ENCODE results near the gene BCAS4.
A peak's percentile ranks its signal among the peaks of the same experiment; 100 is the strongest.

BCAS4 gene, protein sequence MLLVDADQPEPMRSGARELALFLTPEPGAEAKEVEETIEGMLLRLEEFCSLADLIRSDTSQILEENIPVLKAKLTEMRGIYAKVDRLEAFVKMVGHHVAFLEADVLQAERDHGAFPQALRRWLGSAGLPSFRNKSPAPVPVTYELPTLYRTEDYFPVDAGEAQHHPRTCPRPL

DNA sequence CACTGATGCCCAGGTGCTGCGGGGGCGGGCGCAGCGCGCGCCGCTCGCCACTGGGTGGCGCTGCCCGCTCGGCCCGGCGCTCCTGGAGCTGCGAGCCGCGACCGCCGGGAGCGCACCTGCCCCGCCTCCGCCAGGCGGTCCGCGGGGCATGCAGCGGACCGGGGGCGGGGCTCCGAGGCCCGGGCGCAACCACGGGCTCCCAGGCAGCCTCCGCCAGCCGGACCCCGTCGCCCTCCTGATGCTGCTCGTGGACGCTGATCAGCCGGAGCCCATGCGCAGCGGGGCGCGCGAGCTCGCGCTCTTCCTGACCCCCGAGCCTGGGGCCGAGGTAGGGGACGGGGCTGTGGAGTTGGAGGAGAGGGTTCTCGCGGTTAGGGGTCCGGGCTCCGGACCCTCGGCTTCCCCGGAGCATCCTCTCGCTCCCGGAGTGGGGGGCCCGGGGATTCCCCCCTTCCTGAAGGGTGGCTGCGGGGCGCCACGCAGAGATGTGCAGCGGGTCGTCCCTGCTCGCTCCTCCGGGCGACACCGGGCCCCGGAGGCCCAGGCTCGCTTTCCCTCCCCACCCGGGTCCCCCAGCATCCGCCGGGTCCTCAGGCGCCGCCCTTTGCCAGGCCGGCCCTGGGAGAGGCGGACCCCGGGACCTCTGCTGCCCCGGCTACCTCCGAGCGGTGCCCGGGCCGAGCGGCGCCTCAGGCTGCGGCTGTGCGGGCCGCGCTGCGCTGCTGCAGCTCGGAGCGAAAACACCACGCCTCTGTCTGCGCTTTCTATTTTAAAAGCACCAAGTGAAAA, at the start of gene BCAS4:
Gene BCAS4, plus strand, starts transcription at position 216 of the 789 bp plus-strand sequence. Its CDS starts 23 bp downstream, at position 239.
- peak within 1 kb of the TSS; percentile 69 for H2AFZ ChIP-seq (ENCODE audit: low read depth, low read length)
- H3K4me3 ChIP-seq (ENCODE audit: low read depth in 1 of 2, low read length in 2 of 2), result peak within 1 kb of the TSS in 1 of 2 experiments; percentile 54; a peak in 2 of 4 replicates
- H4K20me1 ChIP-seq (ENCODE audit: insufficient read depth, low read length), result peaks cover 5% of the 10 kb centered on the region; the same call in 1 of the 2 replicates
- H3K4me2 ChIP-seq (ENCODE audit: insufficient read depth, low read length), result peak within 1 kb of the TSS; percentile 86
- H3K79me2 ChIP-seq (ENCODE audit: insufficient read depth, low read length), result no peaks in the 10 kb centered on the region
- peaks cover 10% of the 10 kb centered on the region for H3K4me1 ChIP-seq (ENCODE audit: insufficient read depth, low read length)
- DNase-seq (peak; percentile 70), ATAC-seq (ENCODE audit: insufficient read depth, low read depth) (peak; percentile 94)
- no peak within 1 kb of the TSS for H3K27ac ChIP-seq (ENCODE audit: low read length)
- H3K27me3 ChIP-seq (ENCODE audit: insufficient read depth, low read length, poor library complexity), result peaks cover 25% of the 10 kb centered on the region
- no peaks in the 10 kb centered on the region for H3K9me3 ChIP-seq (ENCODE audit: insufficient read depth, low read length, severe bottlenecking)
- peak within 1 kb of the TSS; percentile 25 for H3K9ac ChIP-seq (ENCODE audit: low read depth, low read length)
- TF ChIP-seq CTCF (IDR thresholded peaks at IDR 0.05; ENCODE audit: borderline replicate concordance, extremely low read depth, low read length, poor library complexity, severe bottlenecking), result peak; percentile 96
- peak; percentile 66 for TF ChIP-seq EZH2 (IDR thresholded peaks at IDR 0.05; ENCODE audit: borderline replicate concordance, low read depth, low read length, severe bottlenecking)
- no peaks in the 10 kb centered on the region for H3K36me3 ChIP-seq (ENCODE audit: insufficient read depth, low read length)

- ATAC-seq (ENCODE audit: insufficient read depth, low read depth), result no peak
- no peaks in the 10 kb centered on the region for H3K9me3 ChIP-seq (ENCODE audit: insufficient read depth, low read length, severe bottlenecking)
- no peak overlapping the region for H2AFZ ChIP-seq (ENCODE audit: low read depth, low read length)
- no peaks in the 10 kb centered on the region for H3K4me1 ChIP-seq (ENCODE audit: insufficient read depth, low read length)
- peaks cover 3% of the 10 kb centered on the region; the same call in 1 of the 2 replicates for H4K20me1 ChIP-seq (ENCODE audit: insufficient read depth, low read length)
- no peak overlapping the region for H3K4me2 ChIP-seq (ENCODE audit: insufficient read depth, low read length)
- no peak overlapping the region for H3K4me3 ChIP-seq (ENCODE audit: low read depth in 1 of 2, low read length in 2 of 2)
- no peak overlapping the region for H3K27ac ChIP-seq (ENCODE audit: low read length)
- H3K27me3 ChIP-seq (ENCODE audit: insufficient read depth, low read length, poor library complexity), result no peaks in the 10 kb centered on the region
- H3K36me3 ChIP-seq (ENCODE audit: insufficient read depth, low read length), result 0 out of 2 replicates have a peak, but pooled peaks cover 3% of the 10 kb centered on the region
- DNase-seq, result no peak
- no peak overlapping the region for H3K9ac ChIP-seq (ENCODE audit: low read depth, low read length)
- no peaks in the 10 kb centered on the region for H3K79me2 ChIP-seq (ENCODE audit: insufficient read depth, low read length)
- TF ChIP-seq CTCF (IDR thresholded peaks at IDR 0.05; ENCODE audit: borderline replicate concordance, extremely low read depth, low read length, poor library complexity, severe bottlenecking), result no peak
- no peak for TF ChIP-seq EZH2 (IDR thresholded peaks at IDR 0.05; ENCODE audit: borderline replicate concordance, low read depth, low read length, severe bottlenecking)
Observed at GRCh38 chr20:50745634-50746137, 49.2 kb upstream of the BCAS4 start.

DNA sequence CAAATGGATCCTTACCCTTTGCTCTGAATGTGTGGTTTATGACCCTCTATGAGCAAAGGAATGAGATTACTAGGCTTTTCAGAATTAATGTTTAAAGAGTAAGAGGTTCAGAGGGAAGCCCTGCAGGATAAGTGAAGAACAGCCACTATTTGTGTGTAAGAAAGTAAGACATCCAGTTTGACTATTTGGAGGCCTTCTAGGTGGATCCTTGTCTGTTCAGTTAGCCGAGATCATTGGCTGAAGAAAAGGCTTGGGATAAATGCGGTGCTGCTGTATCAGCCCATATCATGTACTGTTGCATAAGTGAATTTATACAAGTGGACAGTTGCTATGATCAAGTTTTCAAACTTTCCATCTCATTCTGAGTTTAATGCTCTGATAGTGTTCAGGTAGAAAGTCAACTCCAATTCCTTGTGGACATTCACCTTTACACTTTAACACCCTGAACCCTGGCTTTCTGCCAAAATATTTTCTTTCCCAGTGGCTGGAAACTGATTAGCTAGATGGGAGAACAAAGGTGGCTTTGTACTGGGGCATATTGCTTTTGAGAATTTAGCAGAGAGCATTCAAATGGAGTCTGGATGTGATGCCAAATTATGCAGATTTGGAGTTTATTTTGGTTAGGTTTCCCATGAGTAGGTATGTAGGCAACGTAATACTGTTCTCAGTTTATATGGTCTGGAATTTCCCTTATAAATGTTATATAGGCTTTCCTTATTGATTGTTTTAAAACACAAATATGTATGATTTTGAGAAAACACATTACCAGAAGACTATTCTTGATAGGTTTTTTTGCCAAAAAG, 48.5 kb upstream of the BCAS4 start:
- Histone ChIP-seq H3K36me3 (ENCODE audit: insufficient read depth, low read length) (0 out of 2 replicates have a peak, but pooled peaks cover 3% of the 10 kb centered on the region), H2AFZ (ENCODE audit: low read depth, low read length) (no peak overlapping the region), H3K79me2 (ENCODE audit: insufficient read depth, low read length) (no peaks in the 10 kb centered on the region), H3K4me1 (ENCODE audit: insufficient read depth, low read length) (no peaks in the 10 kb centered on the region), H3K4me2 (ENCODE audit: insufficient read depth, low read length) (no peak overlapping the region), H3K27me3 (ENCODE audit: insufficient read depth, low read length, poor library complexity) (no peaks in the 10 kb centered on the region), H4K20me1 (ENCODE audit: insufficient read depth, low read length) (peaks cover 3% of the 10 kb centered on the region; the same call in 1 of the 2 replicates), H3K27ac (ENCODE audit: low read length) (no peak overlapping the region), H3K9ac (ENCODE audit: low read depth, low read length) (no peak overlapping the region), H3K9me3 (ENCODE audit: insufficient read depth, low read length, severe bottlenecking) (no peaks in the 10 kb centered on the region), H3K4me3 (ENCODE audit: low read depth in 1 of 2, low read length in 2 of 2) (no peak overlapping the region)
- TF ChIP-seq EZH2 (IDR thresholded peaks at IDR 0.05; ENCODE audit: borderline replicate concordance, low read depth, low read length, severe bottlenecking), result no peak
- no peak for TF ChIP-seq CTCF (IDR thresholded peaks at IDR 0.05; ENCODE audit: borderline replicate concordance, extremely low read depth, low read length, poor library complexity, severe bottlenecking)
- DNase-seq, result no peak
- no peak for ATAC-seq (ENCODE audit: insufficient read depth, low read depth)

Data from DND-41 (cell line).